Upper lobe of left lung (tissue), 6 donors: ENCODE results near the gene CDK5RAP1. TPM values are rescaled to one million over a fixed set of nuclear protein-coding genes. Genes with fewer than 3 reads are reported as not detected.

Experiments
- ATAC-seq, 2 donors: fragments of 200-7000 bp; cut with Tn5 transposase; one replicate each; pipeline ENCODE4 v1.9.1; 2022; ENCODE audit warnings: mild to moderate bottlenecking in 2 of 2, moderate library complexity in 2 of 2; ENCODE audit not compliant: low FRiP score in 2 of 2
- DNase-seq, 2 donors: peaks; one replicate each; pipeline ENCODE4 v3.0.0-alpha.2; 2019 to 2020
- H3K27ac ChIP-seq, 4 donors: fragments of 200-600 bp; sonication (generic); one replicate each; pipeline ENCODE4 v1.5.1; 2016 to 2019
- H3K27me3 ChIP-seq, 4 donors: fragments of 200-600 bp; sonication (generic); one replicate each; pipeline ENCODE4 v1.5.1; 2017 to 2019
- H3K36me3 ChIP-seq, 4 donors: fragments of 200-600 bp; sonication (generic); one replicate each; pipeline ENCODE4 v1.5.1; 2016 to 2019
- H3K4me1 ChIP-seq, 4 donors: fragments of 200-600 bp; sonication (generic); one replicate each; pipeline ENCODE4 v1.5.1; 2018 to 2019
- H3K4me3 ChIP-seq, 4 donors: fragments of 200-600 bp; sonication (generic); one replicate each; pipeline ENCODE4 v1.5.1; 2017 to 2019; ENCODE audit warnings: mild to moderate bottlenecking in 2 of 4, moderate library complexity in 1 of 4
- H3K9me3 ChIP-seq, 4 donors: fragments of 200-600 bp; sonication (generic); one replicate each; pipeline ENCODE4 v1.5.1; 2018 to 2019
- CTCF ChIP-seq, 6 experiments: fragments of 450-650 bp in 4 of 6; fragments of 200-600 bp in 2 of 6; sonication (generic) in 2 of 6; IDR thresholded peaks; one replicate each; pipeline ENCODE4 v1.5.1; 2016 to 2019; ENCODE audit warnings: antibody characterized with exemption in 6 of 6
- EP300 ChIP-seq, 4 donors: sonication (generic); formaldehyde crosslinking; IDR thresholded peaks; one replicate each; pipeline ENCODE4 v1.5.1; 2017; ENCODE audit warnings: antibody characterized with exemption in 4 of 4, control low read depth in 2 of 4
- POLR2A ChIP-seq, 4 donors: fragments of 450-650 bp; IDR thresholded peaks; one replicate each; pipeline ENCODE4 v1.5.1; 2016 to 2017; ENCODE audit warnings: antibody characterized with exemption in 4 of 4, mild to moderate bottlenecking in 2 of 4
- POLR2AphosphoS5 ChIP-seq, 2 donors: sonication (generic); formaldehyde crosslinking; IDR thresholded peaks; one replicate each; pipeline ENCODE4 v1.5.1; 2017; ENCODE audit warnings: antibody characterized with exemption in 2 of 2
- WGBS, 2 donors: methylation state at CpG; one replicate each; pipeline ENCODE4 v1.1.5; 2017 to 2018; 5-methylcytosine and 5-hydroxymethylcytosine counted together
- total RNA-seq, 6 donors: library from RNA; depleted of rRNA in 4 of 6; stranded (reverse); fragments of >200 nt in 4 of 6; gene quantifications; one replicate each; pipeline versions ENCODE4 v1.1.0 to v1.2.1, GENCODE V29; 2016 to 2021
- donor health status: DM: no; HTN: no; CAD: no; lungs with moderate emphysema.
- donor health status: DM: no; HTN: yes; CAD: no; lungs with severe emphysema.

Gene CDK5RAP1
- total RNA-seq, 6 donors from 2014 or later, result 19.1 to 33.7 (median 25.0) TPM

DNA sequence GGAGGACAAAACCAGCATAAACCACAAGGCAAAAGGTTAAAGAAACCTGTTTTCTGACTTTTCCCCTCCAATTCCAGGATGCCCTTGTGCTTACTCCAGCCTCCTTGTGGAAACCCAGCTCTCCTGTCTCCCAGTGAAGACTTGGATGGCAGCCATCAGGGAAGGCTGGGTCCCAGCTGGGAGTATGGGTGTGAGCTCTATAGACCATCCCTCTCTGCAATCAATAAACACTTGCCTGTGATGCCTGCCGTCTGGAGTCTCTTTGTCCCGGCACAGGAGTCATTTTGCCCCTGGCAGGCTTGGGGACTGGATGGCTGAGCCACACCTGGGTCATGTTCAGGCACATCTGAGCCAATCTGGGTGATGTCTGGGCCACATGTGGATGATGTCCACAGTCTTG lies 91.7 kb downstream of the CDK5RAP1 start:
- TF ChIP-seq EP300 (IDR thresholded peaks at IDR 0.05), result no peak
- TF ChIP-seq POLR2AphosphoS5 (IDR thresholded peaks at IDR 0.05), result no peak
- no peak for TF ChIP-seq CTCF (IDR thresholded peaks at IDR 0.05)
- TF ChIP-seq POLR2A (IDR thresholded peaks at IDR 0.05), result no peak
- no peak for ATAC-seq
- no peak for DNase-seq
- no peaks in the 10 kb centered on the region for H3K9me3 ChIP-seq
- no peak overlapping the region for H3K27ac ChIP-seq
- WGBS, 2 donors, result 20 to 83% methylated on average over 1 to 2 of the region's 2 CpGs
- H3K4me1 ChIP-seq, result no peaks in the 10 kb centered on the region
- H3K27me3 ChIP-seq, result no peaks in the 10 kb centered on the region
- H3K4me3 ChIP-seq, result no peak overlapping the region
- no peaks in the 10 kb centered on the region for H3K36me3 ChIP-seq

Other genes starting within 250 kb of the CDK5RAP1 start
- gene BPIFA2, start 233.4 kb downstream of the CDK5RAP1 start, total RNA-seq, result not detected
- not detected for gene BPIFA3, start 184.2 kb downstream of the CDK5RAP1 start, total RNA-seq
- gene BPIFA1, start 165.5 kb downstream of the CDK5RAP1 start, total RNA-seq, result 10 to 100 TPM in 2 of 6 donors, 1 to 10 TPM in 2, under 1 TPM in 2; 0.26 to 61.8 (median 2.6) TPM
- gene BPIFB1, start 118.3 kb downstream of the CDK5RAP1 start, total RNA-seq, result 100 to 1,000 TPM in 2 of 6 donors, 10 to 100 TPM in 3, 1 to 10 TPM in 1; 4.8 to 323 (median 35.3) TPM
- 10 to 100 TPM in 3 of 6 donors, 1 to 10 TPM in 3; 8.2 to 23.4 (median 11.3) TPM for gene SNTA1, start 42.2 kb upstream of the CDK5RAP1 start, total RNA-seq
- gene CBFA2T2, start 88.6 kb upstream of the CDK5RAP1 start, total RNA-seq, result 10 to 100 TPM; 10.0 to 35.6 (median 16.2) TPM